Renal cortical epithelial cell (primary cell): Measurements from ENCODE around the gene PEPD. TPM values are rescaled to one million over a fixed set of nuclear protein-coding genes. Genes with fewer than 3 reads are reported as not detected.

ENCODE experiments used
- DNase-seq: peaks from one replicate; pipeline ENCODE4 v3.0.0-alpha.2; 2011; ENCODE audit warnings: low read depth
- total RNA-seq: library from RNA; depleted of rRNA; stranded (reverse); fragments of >200 nt; gene quantifications from 2 replicates; pipeline ENCODE4 v1.2.3, GENCODE V29; 2014

Gene PEPD
- total RNA-seq, 1 donor from 2014 or later, result 51.5 TPM

DNA sequence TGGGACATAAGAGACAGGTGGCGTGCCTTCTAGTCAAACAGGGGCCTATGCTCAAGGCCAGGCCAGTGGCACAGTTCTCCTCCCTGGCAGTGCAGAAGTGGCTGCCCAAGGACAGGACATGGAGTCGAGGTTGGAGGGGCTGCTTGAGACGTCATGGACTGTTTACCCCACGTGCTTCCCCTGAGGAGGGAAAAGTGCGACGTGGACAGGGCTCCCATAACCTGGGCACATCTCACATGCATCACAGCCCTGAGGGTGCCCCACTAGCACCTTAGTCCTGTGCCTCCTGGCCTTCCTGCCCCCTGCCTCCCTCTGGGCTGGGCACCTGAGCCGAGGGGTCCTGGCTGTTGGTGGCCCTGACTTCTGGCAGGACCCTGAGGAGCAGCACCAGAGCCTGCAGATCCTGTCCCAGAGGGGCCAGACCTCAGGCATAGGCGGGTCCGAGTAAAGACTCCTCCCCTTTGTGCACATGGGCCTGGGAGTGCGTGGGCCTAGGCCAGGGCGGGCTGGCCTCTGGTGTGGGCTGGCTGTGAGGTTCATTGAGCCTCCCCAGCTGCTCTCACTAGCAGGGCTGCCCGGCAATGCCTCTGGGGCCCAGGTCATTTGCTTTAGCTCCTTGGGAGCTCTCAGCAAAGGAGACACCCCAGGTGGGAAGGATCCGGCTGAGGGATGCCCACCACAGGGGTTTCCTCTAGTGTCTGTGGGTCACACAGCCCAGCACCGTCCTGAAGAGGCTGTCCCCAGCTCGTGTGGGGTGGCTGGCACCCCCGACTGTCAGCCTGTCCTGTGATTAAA is 82.4 kb downstream of the PEPD start:
- no peak for DNase-seq

GRCh38 chr19:33437821-33438671 is 83.5 kb downstream of the PEPD start:
- peak; percentile 4 for DNase-seq

DNA sequence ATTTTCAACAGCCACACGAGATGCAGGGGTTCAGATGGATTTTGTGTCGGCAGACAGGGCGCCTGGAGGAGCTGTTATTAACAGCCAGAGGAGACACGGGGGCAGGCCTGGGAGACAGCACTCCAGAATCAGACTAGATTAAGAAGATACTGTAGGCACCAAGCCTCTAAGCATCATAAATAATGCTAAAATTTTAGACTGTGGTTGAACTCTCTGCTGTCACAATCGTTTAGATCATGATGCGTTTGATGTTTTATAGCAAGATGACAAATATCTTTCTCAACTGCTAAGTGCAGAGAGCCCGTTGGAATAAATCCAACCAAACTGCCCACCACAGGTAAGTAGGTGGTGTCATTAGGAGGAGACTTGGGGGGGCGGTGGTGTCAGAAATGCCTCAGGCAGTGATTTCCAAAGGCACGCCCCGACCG is 84.2 kb downstream of the PEPD start:
- no peak for DNase-seq

DNA sequence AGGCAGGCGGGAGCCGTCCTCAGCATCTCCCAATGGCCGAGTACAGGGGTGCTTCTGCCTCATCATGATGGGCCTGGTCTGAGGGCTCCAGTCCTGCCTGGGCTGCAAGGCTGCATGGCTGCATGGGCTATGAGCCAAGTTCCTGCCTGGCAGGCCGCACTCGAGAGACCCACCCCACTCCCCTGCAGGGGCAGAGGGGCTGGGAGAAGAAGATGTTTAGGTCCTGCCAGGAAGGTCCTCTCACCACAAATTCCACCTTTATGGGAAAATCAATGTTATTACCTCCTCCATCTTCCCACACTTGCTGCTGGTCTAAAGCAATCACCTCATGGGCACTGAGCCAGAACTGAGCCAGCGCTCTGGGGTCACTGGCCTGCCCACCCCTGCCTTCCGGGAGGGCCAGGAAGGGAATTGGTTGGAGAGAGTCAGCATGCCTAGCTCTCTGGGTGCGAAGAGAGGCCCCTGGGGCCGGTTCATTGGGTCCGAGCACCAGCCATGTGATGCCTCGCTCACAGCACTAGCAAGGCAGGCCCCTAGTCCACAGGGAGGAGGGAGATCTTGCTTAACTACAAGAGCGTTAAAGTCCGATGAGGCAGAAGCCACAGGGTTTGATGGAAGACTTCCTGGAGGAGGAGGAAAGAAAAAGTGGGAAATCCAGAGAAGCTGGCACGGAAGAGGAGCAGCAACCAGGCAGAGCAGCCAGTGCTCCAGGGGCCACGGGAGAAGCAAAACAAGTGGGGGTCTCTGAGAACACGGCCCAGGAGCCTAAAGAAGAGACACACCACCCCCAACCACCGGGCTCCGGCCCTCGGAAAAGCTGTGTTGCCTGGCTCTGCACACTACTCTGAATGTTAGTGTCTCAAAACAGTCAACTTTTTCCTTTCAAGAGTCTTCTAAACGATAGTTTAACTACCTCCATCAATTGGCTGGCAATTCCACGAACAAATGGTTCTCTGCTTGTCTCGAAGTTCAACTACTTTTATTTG is 84.9 kb downstream of the PEPD start:
- peak; percentile 3 for DNase-seq

GRCh38 chr19:33435706-33436359 is 85.8 kb downstream of the PEPD start:
- DNase-seq, result no peak

DNA sequence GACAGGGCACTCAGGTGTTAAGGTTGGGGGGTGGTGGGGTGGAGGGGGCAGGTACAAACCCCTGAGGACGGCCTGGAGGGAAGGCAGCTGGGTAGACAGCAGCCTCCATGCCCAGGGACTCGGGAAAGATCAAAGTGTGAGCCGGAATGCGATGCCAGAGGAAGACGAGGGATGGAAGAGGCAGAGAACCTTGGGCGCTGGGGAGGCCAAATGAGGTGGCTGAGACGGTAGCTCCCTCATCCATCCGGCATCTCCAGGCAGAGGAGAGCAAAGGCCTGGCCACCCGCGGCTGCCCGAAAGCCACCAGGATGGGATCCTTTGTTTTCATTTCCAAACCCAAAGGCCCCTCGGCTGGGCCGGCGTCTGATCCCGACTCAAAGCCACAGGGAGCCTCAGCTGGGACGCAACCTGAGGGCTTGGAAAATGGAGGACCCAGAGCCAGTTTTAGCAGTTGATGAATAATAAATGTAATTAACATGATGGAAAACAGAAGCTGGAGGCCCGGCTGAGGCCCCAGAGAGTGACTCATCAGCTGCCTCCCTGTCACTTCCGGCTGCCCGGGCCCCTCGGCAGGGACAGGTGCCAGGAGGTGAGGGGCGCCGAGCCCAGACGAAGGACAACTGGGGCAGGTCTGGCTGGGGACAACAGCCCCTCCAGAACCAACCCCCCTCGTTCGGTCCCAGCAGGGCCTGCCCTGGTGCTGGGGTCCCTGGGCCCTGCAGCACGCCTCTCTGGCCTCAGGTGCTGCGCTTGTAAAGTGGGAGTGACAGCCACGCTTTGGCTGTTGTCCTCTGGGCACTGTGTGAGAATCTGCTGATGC is 86.5 kb downstream of the PEPD start:
- DNase-seq, result no peak

- DNase-seq, result no peak
These were observed 87.3 kb downstream of the PEPD start for GRCh38 chr19:33434069-33434885.

DNA sequence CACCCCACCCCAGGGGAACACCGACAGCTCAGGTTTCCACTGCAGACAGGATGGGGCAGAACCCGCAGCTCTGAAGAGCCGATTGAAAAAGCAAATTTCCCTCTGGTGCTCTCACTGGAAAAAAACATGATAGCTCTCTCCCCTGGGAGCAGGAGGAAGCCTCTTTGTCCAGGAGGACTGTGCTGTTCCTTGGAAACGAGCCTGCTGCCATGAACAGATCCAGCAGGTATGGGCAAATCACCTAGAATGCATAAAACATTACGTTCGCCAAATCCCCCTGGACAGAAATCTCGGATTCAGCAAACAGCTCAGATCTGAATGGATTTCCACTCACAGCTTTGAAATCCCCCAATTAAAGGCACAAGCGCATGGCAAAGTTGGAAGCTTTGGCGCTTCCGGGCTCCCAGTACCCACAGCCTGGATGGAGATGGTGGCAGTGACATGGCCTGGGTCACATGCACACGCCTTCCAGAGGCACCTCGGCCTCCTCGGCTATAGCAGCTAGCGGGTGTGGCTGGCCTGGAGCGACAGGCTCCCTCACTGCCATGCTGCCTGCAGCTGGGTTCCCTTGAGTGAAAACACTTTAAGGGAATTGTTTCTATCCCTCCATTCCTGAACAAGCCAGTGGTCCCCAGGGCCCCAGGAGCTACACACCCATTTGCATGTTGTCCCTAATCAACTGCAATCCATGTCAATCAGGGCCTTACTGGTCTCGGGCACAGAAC is 89.0 kb downstream of the PEPD start:
- no peak for DNase-seq

GRCh38 chr19:33432015-33432414 is 89.6 kb downstream of the PEPD start:
- DNase-seq, result no peak

DNA sequence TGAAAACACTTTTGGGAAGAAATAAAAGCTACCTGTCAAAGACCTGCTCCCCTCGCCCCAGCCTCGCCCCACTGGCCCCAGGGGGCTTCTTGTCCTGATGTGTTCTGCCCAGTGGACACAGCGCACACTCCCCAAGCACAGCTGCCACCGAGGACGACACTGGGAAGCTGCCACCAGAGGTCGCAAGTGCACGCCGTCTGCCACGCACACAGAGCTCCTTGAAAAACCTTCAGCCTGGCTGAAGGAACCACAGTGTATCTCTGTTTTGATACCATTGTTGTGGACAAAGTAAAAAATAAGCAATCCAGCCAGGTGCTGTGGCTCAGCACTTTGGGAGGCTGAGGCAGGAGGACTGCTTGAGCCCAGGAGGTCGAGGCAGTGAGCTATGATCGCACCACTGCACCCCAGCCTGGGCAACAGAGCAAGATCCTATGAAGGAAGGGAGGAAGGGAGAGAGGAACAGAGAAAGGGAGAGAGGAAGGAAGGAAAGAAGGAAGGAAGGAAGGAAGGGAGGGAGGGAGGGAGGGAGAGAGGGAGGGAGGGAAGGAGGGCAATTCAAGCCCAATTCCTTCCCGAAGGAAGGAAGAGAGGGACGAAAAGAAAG is 90.8 kb downstream of the PEPD start:
- DNase-seq, result peak; percentile 22

GRCh38 chr19:33429891-33430673 is 91.5 kb downstream of the PEPD start:
- DNase-seq, result no peak

GRCh38 chr19:33428627-33429125 is 92.9 kb downstream of the PEPD start:
- DNase-seq, result no peak

DNA sequence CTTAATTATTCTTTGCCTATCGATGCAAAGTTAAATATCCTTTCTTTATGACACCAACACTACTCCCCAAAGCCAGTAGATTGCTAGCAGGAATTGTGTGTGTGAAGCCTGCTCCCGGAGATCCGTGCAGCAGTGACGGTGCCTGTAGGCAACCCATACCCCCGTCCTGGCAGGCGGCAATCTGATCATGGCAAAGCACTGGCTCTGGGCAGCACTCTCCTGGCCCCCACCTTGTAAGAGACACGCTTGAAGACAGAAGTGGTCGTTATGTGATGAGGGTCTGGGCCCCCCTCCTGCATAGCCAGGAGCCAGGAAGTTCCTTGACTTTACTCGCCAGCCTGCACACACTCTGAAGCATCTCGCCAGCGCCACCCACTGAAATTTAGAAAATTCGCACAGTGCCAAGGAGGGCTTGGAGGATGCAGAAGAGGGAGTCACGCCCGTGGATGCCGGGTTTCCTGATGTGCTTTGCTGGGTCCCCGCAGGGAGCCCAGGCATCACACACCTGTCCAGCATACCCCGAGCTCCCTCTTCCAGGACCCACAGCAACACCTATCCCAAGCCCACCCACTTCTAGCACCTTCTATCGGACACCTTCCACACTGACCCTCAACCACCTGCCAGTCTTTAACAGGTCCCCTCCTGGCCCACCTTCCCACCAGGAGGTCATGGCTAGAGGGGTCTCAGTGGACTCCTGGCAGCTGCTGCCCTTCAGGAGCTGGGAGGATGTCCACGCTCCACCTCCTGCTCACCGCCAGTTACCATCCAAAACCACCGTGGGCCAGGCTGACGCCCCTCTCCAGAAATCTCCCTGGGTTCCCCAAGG is 93.6 kb downstream of the PEPD start:
- DNase-seq, result no peak

DNA sequence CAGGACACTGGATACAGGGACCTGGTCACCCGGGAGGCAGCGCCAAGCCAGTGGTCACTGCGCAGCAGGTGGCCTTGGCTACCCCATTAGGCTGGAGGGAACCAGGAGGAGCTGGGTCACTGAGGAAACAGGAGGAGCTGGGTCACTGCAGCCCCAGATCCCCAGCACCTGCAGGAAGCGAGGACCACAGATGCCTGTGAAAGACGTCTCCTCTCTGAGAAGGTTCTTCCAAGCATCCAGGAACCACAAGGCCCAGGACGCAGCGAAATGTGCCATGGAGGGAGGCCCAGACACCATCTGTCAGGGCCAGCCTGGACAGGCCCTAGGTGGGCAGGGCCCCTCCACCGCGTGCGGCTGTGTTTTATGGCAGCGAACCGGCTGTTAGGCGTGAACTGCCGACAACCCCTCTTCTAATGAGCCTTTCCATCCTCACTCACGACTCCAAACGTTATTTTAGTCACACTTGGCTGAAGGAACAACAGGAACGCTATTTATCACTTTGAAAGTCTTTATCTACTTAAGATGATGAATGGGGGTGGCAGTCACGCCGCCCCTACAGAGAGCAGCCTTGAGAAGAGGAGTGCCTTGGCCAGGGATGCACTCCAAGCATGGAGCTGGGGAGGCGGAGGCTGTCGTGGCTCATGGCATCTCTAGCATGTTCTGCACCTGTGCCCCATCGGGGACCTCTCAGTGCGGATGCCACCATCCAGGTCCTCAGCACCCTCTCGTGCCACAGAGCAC is 94.8 kb downstream of the PEPD start:
- no peak for DNase-seq

DNA sequence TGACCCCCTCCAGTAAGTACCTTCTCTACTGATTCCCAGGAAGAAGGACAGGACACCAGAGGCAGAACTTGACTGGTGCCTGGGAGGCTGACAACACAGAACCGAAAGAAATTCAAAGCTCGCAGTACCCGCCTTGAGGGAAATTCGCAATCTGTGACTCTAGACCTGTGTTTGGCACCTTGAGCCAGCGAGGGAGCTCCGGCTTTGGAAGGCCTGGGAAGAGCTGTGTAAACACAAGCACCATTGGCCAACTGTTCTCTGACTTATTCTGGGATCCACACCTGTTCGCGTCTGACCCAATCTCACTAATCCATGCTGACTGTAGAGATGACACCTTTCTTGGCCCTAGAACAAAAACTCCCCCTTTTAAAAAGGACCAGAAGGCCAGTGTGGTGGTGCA is 97.4 kb downstream of the PEPD start:
- no peak for DNase-seq
